ENCODE data around the gene PTPRN2.

DNA sequence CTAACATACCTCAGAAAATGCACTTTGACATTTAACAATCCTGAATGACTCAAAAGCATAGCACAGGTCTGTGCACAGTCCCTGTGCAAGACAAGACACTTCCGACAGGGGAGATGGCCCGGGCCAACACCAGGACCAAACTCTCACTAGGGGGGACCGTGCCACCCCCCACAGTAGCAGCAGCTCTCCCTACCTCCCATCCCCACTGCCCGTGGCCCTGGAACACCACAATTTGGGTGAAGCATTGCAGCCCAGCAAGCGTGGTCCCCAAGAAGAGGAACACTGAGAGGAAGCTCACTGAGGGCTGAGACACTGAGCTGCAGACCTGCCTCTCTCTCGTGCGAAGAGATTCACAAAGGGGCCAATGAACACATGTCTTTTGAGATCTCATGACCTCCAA lies 26.0 kb downstream of the PTPRN2 start:
- TF ChIP-seq, protein P1, sequence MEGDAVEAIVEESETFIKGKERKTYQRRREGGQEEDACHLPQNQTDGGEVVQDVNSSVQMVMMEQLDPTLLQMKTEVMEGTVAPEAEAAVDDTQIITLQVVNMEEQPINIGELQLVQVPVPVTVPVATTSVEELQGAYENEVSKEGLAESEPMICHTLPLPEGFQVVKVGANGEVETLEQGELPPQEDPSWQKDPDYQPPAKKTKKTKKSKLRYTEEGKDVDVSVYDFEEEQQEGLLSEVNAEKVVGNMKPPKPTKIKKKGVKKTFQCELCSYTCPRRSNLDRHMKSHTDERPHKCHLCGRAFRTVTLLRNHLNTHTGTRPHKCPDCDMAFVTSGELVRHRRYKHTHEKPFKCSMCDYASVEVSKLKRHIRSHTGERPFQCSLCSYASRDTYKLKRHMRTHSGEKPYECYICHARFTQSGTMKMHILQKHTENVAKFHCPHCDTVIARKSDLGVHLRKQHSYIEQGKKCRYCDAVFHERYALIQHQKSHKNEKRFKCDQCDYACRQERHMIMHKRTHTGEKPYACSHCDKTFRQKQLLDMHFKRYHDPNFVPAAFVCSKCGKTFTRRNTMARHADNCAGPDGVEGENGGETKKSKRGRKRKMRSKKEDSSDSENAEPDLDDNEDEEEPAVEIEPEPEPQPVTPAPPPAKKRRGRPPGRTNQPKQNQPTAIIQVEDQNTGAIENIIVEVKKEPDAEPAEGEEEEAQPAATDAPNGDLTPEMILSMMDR (IDR thresholded peaks at IDR 0.05) = no peak
- no peak for TF ChIP-seq ZFX (IDR thresholded peaks at IDR 0.05; ENCODE audit: borderline replicate concordance)
